K562 (cell line): ENCODE data around the gene CTDSP1. TPM values are rescaled to one million over a fixed set of nuclear protein-coding genes. Genes with fewer than 3 reads are reported as not detected.
A peak's percentile ranks its signal among the peaks of the same experiment; 100 is the strongest.

Experiments
- BRCA1 ChIP-seq, 2 experiments: fragments of 450-650 bp in 1 of 2; sonication (generic) in 1 of 2; formaldehyde crosslinking in 1 of 2; IDR thresholded peaks; 2 replicates each; pipeline versions ENCODE4 v1.5.0 to v1.6.1; 2017 to 2020; ENCODE audit warnings: mild to moderate bottlenecking in 1 of 2, missing genetic modification reagents in 1 of 2
- ELF2 ChIP-seq: fragments of 250-450 bp; sonication (Bioruptor Pico); IDR thresholded peaks from 2 replicates; pipeline ENCODE4 v1.5.0; 2021; ENCODE audit warnings: mild to moderate bottlenecking
- MBD2 ChIP-seq: sonication (generic); IDR thresholded peaks from 2 replicates; pipeline ENCODE4 v1.6.1; 2016; ENCODE audit warnings: low read depth, borderline replicate concordance
- MYBL2 ChIP-seq, 2 experiments: fragments of 450-650 bp in 1 of 2; sonication (generic) in 1 of 2; formaldehyde crosslinking in 1 of 2; IDR thresholded peaks; 2 replicates each; pipeline versions ENCODE4 v1.6.1 to v1.8.1; 2017 to 2022; ENCODE audit warnings: borderline replicate concordance in 1 of 2, inconsistent platforms in 1 of 2, low read depth in 1 of 2, mild to moderate bottlenecking in 1 of 2, missing genetic modification reagents in 1 of 2, moderate library complexity in 1 of 2
- POLR2AphosphoS2 ChIP-seq: IDR thresholded peaks from 2 replicates; pipeline ENCODE4 v1.6.1; 2012; ENCODE audit warnings: low read length, improper control_type of control experiment
- SAFB ChIP-seq: fragments of 200-400 bp; formaldehyde crosslinking; IDR thresholded peaks from 2 replicates; pipeline ENCODE4 v1.6.1; 2017; ENCODE audit warnings: low read depth, low read length, borderline replicate concordance
- TCFL5 ChIP-seq: fragments of 250-450 bp; sonication (Bioruptor Pico); conservative IDR thresholded peaks from 2 replicates; pipeline ENCODE4 v1.6.1; 2021; ENCODE audit warnings: mild to moderate bottlenecking, moderate library complexity, matching md5 sums
- XRCC3 ChIP-seq: fragments of 450-650 bp; IDR thresholded peaks from 2 replicates; pipeline ENCODE4 v1.6.1; 2017; ENCODE audit warnings: mild to moderate bottlenecking, moderate library complexity
- ZNF143 ChIP-seq: sonication (generic); formaldehyde crosslinking; IDR thresholded peaks from 2 replicates; pipeline ENCODE4 v1.9.0; 2022; ENCODE audit warnings: mild to moderate bottlenecking, missing genetic modification reagents
- polyA plus RNA-seq, 8 experiments: library from polyadenylated mRNA; depleted of rRNA in 4 of 8; stranded (reverse) in 5 of 8; unstranded in 3 of 8; fragments of >200 nt; fragmentation: Nextera tagmentation in 2 of 8; fragmentation: Illumina TruSeq in 1 of 8; extraction: Ambion mirVana in 2 of 8; extraction: Trizol in 1 of 8; gene quantifications; 2 replicates each; pipeline versions ENCODE4 v1.2.1 to v1.2.3, GENCODE V29; 2011 to 2014; ENCODE audit warnings: inconsistent platforms in 1 of 8, missing spikeins in 1 of 8
- total RNA-seq, 7 experiments: library from RNA; depleted of rRNA in 6 of 7; stranded (reverse); fragments of >200 nt in 6 of 7; fragmentation: Illumina TruSeq in 2 of 7; extraction: Trizol in 2 of 7; gene quantifications; 2 replicates each; pipeline versions ENCODE4 v1.2.1 to v1.2.3, GENCODE V29; 2011 to 2021; ENCODE audit warnings: low replicate concordance in 1 of 7
- TF ChIP-seq, protein P1 (sequence below): fragments of 450-650 bp; IDR thresholded peaks from 2 replicates; pipeline ENCODE4 v1.6.1; 2016; ENCODE audit warnings: mild to moderate bottlenecking, moderate library complexity
- TF ChIP-seq, protein P2 (sequence below): sonication (generic); formaldehyde crosslinking; IDR thresholded peaks from 2 replicates; pipeline ENCODE4 v1.8.0; 2022; ENCODE audit warnings: mild to moderate bottlenecking, missing genetic modification reagents
- TF ChIP-seq, protein P3 (sequence below): fragments of 450-650 bp; IDR thresholded peaks from 2 replicates; pipeline ENCODE4 v1.7.0; 2016; ENCODE audit warnings: borderline replicate concordance
- TF ChIP-seq, protein P4 (sequence below): sonication (generic); IDR thresholded peaks from 2 replicates; pipeline ENCODE4 v1.6.1; 2016

Gene CTDSP1
- total and polyA plus RNA-seq, 9 of the 15 experiments (the other 6 are each of a cell fraction or from before 2014, with no cell fraction given), result 2.4 to 74.8 (median 45.8) TPM

DNA sequence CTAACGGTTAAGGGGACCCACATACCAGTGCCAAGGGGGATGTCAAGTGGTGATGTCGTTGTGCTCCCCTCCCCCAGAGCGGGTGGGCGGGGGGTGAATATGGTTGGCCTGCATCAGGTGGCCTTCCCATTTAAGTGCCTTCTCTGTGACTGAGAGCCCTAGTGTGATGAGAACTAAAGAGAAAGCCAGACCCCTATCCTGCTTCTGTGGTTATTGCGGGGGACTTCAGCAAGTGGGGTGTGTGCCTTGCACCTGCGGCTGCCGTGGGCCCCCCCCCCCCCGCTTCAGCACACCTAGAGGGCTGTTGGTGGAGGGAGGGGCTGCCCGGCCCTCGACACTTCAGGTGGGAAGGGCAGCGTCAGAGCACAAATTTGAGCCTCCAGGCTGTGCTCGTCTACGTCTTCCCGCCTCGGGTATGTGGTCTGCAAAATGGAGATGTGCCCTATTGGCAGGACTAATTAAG is 6.1 kb downstream of the CTDSP1 start (continued):
- TF ChIP-seq, protein P1, sequence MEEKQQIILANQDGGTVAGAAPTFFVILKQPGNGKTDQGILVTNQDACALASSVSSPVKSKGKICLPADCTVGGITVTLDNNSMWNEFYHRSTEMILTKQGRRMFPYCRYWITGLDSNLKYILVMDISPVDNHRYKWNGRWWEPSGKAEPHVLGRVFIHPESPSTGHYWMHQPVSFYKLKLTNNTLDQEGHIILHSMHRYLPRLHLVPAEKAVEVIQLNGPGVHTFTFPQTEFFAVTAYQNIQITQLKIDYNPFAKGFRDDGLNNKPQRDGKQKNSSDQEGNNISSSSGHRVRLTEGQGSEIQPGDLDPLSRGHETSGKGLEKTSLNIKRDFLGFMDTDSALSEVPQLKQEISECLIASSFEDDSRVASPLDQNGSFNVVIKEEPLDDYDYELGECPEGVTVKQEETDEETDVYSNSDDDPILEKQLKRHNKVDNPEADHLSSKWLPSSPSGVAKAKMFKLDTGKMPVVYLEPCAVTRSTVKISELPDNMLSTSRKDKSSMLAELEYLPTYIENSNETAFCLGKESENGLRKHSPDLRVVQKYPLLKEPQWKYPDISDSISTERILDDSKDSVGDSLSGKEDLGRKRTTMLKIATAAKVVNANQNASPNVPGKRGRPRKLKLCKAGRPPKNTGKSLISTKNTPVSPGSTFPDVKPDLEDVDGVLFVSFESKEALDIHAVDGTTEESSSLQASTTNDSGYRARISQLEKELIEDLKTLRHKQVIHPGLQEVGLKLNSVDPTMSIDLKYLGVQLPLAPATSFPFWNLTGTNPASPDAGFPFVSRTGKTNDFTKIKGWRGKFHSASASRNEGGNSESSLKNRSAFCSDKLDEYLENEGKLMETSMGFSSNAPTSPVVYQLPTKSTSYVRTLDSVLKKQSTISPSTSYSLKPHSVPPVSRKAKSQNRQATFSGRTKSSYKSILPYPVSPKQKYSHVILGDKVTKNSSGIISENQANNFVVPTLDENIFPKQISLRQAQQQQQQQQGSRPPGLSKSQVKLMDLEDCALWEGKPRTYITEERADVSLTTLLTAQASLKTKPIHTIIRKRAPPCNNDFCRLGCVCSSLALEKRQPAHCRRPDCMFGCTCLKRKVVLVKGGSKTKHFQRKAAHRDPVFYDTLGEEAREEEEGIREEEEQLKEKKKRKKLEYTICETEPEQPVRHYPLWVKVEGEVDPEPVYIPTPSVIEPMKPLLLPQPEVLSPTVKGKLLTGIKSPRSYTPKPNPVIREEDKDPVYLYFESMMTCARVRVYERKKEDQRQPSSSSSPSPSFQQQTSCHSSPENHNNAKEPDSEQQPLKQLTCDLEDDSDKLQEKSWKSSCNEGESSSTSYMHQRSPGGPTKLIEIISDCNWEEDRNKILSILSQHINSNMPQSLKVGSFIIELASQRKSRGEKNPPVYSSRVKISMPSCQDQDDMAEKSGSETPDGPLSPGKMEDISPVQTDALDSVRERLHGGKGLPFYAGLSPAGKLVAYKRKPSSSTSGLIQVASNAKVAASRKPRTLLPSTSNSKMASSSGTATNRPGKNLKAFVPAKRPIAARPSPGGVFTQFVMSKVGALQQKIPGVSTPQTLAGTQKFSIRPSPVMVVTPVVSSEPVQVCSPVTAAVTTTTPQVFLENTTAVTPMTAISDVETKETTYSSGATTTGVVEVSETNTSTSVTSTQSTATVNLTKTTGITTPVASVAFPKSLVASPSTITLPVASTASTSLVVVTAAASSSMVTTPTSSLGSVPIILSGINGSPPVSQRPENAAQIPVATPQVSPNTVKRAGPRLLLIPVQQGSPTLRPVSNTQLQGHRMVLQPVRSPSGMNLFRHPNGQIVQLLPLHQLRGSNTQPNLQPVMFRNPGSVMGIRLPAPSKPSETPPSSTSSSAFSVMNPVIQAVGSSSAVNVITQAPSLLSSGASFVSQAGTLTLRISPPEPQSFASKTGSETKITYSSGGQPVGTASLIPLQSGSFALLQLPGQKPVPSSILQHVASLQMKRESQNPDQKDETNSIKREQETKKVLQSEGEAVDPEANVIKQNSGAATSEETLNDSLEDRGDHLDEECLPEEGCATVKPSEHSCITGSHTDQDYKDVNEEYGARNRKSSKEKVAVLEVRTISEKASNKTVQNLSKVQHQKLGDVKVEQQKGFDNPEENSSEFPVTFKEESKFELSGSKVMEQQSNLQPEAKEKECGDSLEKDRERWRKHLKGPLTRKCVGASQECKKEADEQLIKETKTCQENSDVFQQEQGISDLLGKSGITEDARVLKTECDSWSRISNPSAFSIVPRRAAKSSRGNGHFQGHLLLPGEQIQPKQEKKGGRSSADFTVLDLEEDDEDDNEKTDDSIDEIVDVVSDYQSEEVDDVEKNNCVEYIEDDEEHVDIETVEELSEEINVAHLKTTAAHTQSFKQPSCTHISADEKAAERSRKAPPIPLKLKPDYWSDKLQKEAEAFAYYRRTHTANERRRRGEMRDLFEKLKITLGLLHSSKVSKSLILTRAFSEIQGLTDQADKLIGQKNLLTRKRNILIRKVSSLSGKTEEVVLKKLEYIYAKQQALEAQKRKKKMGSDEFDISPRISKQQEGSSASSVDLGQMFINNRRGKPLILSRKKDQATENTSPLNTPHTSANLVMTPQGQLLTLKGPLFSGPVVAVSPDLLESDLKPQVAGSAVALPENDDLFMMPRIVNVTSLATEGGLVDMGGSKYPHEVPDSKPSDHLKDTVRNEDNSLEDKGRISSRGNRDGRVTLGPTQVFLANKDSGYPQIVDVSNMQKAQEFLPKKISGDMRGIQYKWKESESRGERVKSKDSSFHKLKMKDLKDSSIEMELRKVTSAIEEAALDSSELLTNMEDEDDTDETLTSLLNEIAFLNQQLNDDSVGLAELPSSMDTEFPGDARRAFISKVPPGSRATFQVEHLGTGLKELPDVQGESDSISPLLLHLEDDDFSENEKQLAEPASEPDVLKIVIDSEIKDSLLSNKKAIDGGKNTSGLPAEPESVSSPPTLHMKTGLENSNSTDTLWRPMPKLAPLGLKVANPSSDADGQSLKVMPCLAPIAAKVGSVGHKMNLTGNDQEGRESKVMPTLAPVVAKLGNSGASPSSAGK, result no peak
- TF ChIP-seq, protein P2, sequence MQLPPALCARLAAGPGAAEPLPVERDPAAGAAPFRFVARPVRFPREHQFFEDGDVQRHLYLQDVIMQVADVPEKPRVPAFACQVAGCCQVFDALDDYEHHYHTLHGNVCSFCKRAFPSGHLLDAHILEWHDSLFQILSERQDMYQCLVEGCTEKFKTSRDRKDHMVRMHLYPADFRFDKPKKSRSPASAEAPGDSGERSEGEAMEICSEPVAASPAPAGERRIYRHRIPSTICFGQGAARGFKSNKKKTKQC (CRISPR knock-in tag), result no peak
- TF ChIP-seq MYBL2 (IDR thresholded peaks at IDR 0.05; ENCODE audit: low read depth) (no peak), MYBL2 (CRISPR knock-in tag; IDR thresholded peaks at IDR 0.05; ENCODE audit: borderline replicate concordance) (no peak), SAFB (no peak), POLR2AphosphoS2 (no peak), XRCC3 (no peak), ELF2 (peak; percentile 32; the same call in 1 of the 2 replicates), MBD2 (no peak), ZNF143 (CRISPR knock-in tag) (no peak), TCFL5 (CRISPR knock-in tag) (no peak), BRCA1 (IDR thresholded peaks at IDR 0.05) (no peak), BRCA1 (CRISPR knock-in tag; IDR thresholded peaks at IDR 0.05) (no peak)
- TF ChIP-seq, protein P3, sequence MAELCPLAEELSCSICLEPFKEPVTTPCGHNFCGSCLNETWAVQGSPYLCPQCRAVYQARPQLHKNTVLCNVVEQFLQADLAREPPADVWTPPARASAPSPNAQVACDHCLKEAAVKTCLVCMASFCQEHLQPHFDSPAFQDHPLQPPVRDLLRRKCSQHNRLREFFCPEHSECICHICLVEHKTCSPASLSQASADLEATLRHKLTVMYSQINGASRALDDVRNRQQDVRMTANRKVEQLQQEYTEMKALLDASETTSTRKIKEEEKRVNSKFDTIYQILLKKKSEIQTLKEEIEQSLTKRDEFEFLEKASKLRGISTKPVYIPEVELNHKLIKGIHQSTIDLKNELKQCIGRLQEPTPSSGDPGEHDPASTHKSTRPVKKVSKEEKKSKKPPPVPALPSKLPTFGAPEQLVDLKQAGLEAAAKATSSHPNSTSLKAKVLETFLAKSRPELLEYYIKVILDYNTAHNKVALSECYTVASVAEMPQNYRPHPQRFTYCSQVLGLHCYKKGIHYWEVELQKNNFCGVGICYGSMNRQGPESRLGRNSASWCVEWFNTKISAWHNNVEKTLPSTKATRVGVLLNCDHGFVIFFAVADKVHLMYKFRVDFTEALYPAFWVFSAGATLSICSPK, result no peak
- TF ChIP-seq, protein P4, sequence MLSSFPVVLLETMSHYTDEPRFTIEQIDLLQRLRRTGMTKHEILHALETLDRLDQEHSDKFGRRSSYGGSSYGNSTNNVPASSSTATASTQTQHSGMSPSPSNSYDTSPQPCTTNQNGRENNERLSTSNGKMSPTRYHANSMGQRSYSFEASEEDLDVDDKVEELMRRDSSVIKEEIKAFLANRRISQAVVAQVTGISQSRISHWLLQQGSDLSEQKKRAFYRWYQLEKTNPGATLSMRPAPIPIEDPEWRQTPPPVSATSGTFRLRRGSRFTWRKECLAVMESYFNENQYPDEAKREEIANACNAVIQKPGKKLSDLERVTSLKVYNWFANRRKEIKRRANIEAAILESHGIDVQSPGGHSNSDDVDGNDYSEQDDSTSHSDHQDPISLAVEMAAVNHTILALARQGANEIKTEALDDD, result no peak
